MCF 10A (cell line): ENCODE results near the gene STAU1. TPM values are rescaled to one million over a fixed set of nuclear protein-coding genes. Genes with fewer than 3 reads are reported as not detected.

Experiments used
- BruUV-seq: library from RNA; stranded (reverse); fragments of 400-500 nt; replicated peaks from 2 replicates; lab custom pipeline; 2021; lab: Mats Ljungman, UMichigan
- CTCF ChIA-PET: fragments of 300-600 bp; sonication (Branson Sonifier 250); formaldehyde crosslinking; extraction: SDS; loops from one replicate; lab custom pipeline; 2021; ENCODE audit warnings: antibody characterized with exemption, inconsistent platforms; lab: Yijun Ruan, JAX
- POLR2A ChIA-PET: fragments of 300-600, 350-650 bp; sonication (Branson Sonifier 250); formaldehyde crosslinking; extraction: SDS; loops from one replicate; lab custom pipeline; 2020; ENCODE audit warnings: antibody characterized with exemption, inconsistent platforms; lab: Yijun Ruan, JAX
- DNase-seq: peaks from one replicate; pipeline ENCODE4 v3.0.0-alpha.2; 2018; ENCODE audit not compliant: unreplicated experiment
- H3K27ac Mint-ChIP-seq: one replicate; pipeline ENCODE4 v1.8.0; 2022; ENCODE audit warnings: mild to moderate bottlenecking, low read depth, mixed read lengths; ENCODE audit not compliant: unreplicated experiment
- H3K27me3 Mint-ChIP-seq: one replicate; pipeline ENCODE4 v1.8.0; 2022; ENCODE audit warnings: mixed read lengths; ENCODE audit not compliant: insufficient read depth, unreplicated experiment
- H3K36me3 Mint-ChIP-seq: one replicate; pipeline ENCODE4 v1.8.0; 2022; ENCODE audit warnings: mild to moderate bottlenecking, moderate library complexity, mixed read lengths; ENCODE audit not compliant: insufficient read depth, unreplicated experiment
- H3K4me1 Mint-ChIP-seq: one replicate; pipeline ENCODE4 v1.8.0; 2022; ENCODE audit warnings: mixed read lengths; ENCODE audit not compliant: insufficient read depth, unreplicated experiment
- H3K4me3 Mint-ChIP-seq: one replicate; pipeline ENCODE4 v1.8.0; 2022; ENCODE audit warnings: mild to moderate bottlenecking, moderate library complexity, mixed read lengths; ENCODE audit not compliant: unreplicated experiment
- H3K9me3 Mint-ChIP-seq: one replicate; pipeline ENCODE4 v1.8.0; 2022; ENCODE audit warnings: mixed read lengths; ENCODE audit not compliant: unreplicated experiment
- CTCF ChIP-seq: fragments of 200-600 bp; IDR thresholded peaks from one replicate; pipeline ENCODE4 v1.8.0; 2022; ENCODE audit warnings: antibody characterized with exemption, mild to moderate bottlenecking; ENCODE audit not compliant: unreplicated experiment
- intact Hi-C: fragments of 100-400 bp; cut with micrococcal nuclease; formaldehyde crosslinking; loops from 2 replicates; pipeline ENCODE4 v1.14.1; 2022
- total RNA-seq: library from RNA; stranded (reverse); gene quantifications from 2 replicates; pipeline ENCODE4 v1.2.3, GENCODE V29; 2022

The STAU1 gene
- total RNA-seq, 1 experiment from 2014 or later, result 110 TPM

DNA sequence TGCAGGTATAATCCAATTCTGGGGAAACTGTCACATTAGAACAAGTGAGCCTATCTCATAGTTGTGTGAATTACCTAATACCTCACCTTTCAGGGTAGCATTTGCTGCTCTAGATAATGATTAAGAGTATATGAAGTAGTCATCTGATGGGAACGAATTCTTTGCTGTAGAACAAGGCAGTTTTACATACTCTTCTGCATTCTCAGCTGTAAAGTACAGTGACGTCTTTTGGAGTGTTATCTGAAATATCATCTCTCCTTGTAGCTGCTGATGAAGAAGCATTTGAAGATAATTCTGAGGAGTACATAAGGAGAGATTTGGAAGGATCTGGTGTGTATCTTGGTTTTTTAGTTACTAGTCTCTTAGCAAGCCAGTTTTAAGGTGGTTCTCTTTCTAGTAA, 113.6 kb downstream of the STAU1 start:
- no peak for DNase-seq
- Mint-ChIP-seq H3K9me3 (no peaks in the 10 kb centered on the region), H3K4me3 (no peak overlapping the region), H3K4me1 (no peaks in the 10 kb centered on the region), H3K27ac (no peak overlapping the region), H3K27me3 (no peaks in the 10 kb centered on the region), H3K36me3 (peaks cover 94% of the 10 kb centered on the region)
- intact Hi-C loops, result no loop called here
- TF ChIP-seq CTCF, result no peak
- ChIA-PET POLR2A (interaction anchor here (0.9 to 1.2 kb wide), 3 partner anchors 9 to 90 kb away, joined by 3 to 4 read pairs (median 3); no protein-coding TSS in a partner anchor), CTCF (interaction anchor here (0.6 to 1.3 kb wide), 4 partner anchors 9 to 143 kb away, joined by 3 to 5 read pairs (median 4); no protein-coding TSS in a partner anchor)
- no TSS peak for BruUV-seq

Other genes with a start within 250 kb of the STAU1 start
- 65.2 and 101 TPM in 2 replicates for gene CSE1L, start 142.0 kb downstream of the STAU1 start, total RNA-seq
- 45.7 and 56.4 TPM in 2 replicates for gene DDX27, start 31.1 kb upstream of the STAU1 start, total RNA-seq
- gene ZNFX1, start 89.7 kb upstream of the STAU1 start, total RNA-seq, result 24.3 and 26.8 TPM in 2 replicates